ENCODE measurements around the gene AEN.

GRCh38 chr15:88623061-88623460 lies 1.9 kb downstream of the AEN start:
- TF ChIP-seq CTCF (IDR thresholded peaks at IDR 0.05) (no peak), POLR2A (IDR thresholded peaks at IDR 0.05) (no peak)
